Stimulated activated CD4-positive, alpha-beta T cell treated with anti-CD3 and anti-CD28 coated beads, TNF-alpha, amount 100 ng/mL, for 24 hours (primary cell): Measurements from ENCODE around the gene REG1A.

ENCODE experiments used
- DNase-seq, 3 experiments: peaks; one replicate each; pipeline ENCODE4 v3.0.0-alpha.2; 2020; ENCODE audit warnings: low read depth in 3 of 3

The REG1A gene

GRCh38 chr2:79125721-79125985, 5.4 kb downstream of the REG1A start:
- DNase-seq: no peak

GRCh38 chr2:79128406-79128805, 8.1 kb downstream of the REG1A start:
- DNase-seq: no peak

- no peak for DNase-seq
These were observed 9.0 kb downstream of the REG1A start for GRCh38 chr2:79129260-79129659.

GRCh38 chr2:79129804-79130203, 9.5 kb downstream of the REG1A start:
- DNase-seq: no peak

GRCh38 chr2:79131687-79132086, 11.4 kb downstream of the REG1A start:
- DNase-seq: no peak

- DNase-seq: no peak
These were observed 18.1 kb downstream of the REG1A start for GRCh38 chr2:79138385-79138784.

GRCh38 chr2:79139423-79139822, 19.1 kb downstream of the REG1A start:
- no peak for DNase-seq

GRCh38 chr2:79155826-79156476, 35.7 kb downstream of the REG1A start:
- no peak for DNase-seq

- no peak for DNase-seq
These were observed 38.7 kb downstream of the REG1A start for GRCh38 chr2:79159030-79159429.

GRCh38 chr2:79159653-79160052, 39.4 kb downstream of the REG1A start, which contains the start of gene REG3A:
Gene REG3A (minus strand): TSS chr2:79159753. CDS start chr2:79159405, 348 bp downstream.
- DNase-seq: no peak

GRCh38 chr2:79162132-79162531, 41.8 kb downstream of the REG1A start:
- DNase-seq: no peak

- no peak for DNase-seq
These were observed 42.5 kb downstream of the REG1A start for GRCh38 chr2:79162801-79163200.

GRCh38 chr2:79171348-79171958, 51.2 kb downstream of the REG1A start:
- no peak for DNase-seq
